Activated naive CD8-positive, alpha-beta T cell treated with anti-CD3 and anti-CD28 coated beads, Interleukin-2, amount 10 ng/mL, durations not matched to agents 7 days and 5 days (primary cell): ENCODE data around the gene CNOT9. TPM values are rescaled to one million over a fixed set of nuclear protein-coding genes. Genes with fewer than 3 reads are reported as not detected.
"Not testable (repeated sequence)": the region's sequence is repeated elsewhere in the genome, so short reads cannot be mapped to it uniquely, and the experiment has no call there.

Experiments
- ATAC-seq: fragments of 150-1000 bp; cut with Tn5 transposase; one replicate; pipeline ENCODE4 v1.10.0; 2021; ENCODE audit warnings: low read depth, moderate library complexity
- POLR2A ChIA-PET: fragments of 350-600 bp; sonication (Branson Sonifier 250); formaldehyde crosslinking; loops from one replicate; lab custom pipeline; 2021; ENCODE audit warnings: antibody characterized with exemption; lab: Charles Lee
- DNase-seq: peaks from one replicate; pipeline ENCODE4 v3.0.0; 2021
- H3K27ac Mint-ChIP-seq: one replicate; pipeline ENCODE4 v1.8.0; 2022; ENCODE audit warnings: mild to moderate bottlenecking, mixed read lengths
- H3K27me3 Mint-ChIP-seq: one replicate; pipeline ENCODE4 v1.8.0; 2022; ENCODE audit warnings: mild to moderate bottlenecking, moderate library complexity, mixed read lengths
- H3K36me3 Mint-ChIP-seq: one replicate; pipeline ENCODE4 v1.8.0; 2021; ENCODE audit warnings: mild to moderate bottlenecking, mixed read lengths
- H3K4me1 Mint-ChIP-seq: one replicate; pipeline ENCODE4 v1.8.0; 2021; ENCODE audit warnings: mixed read lengths
- H3K4me3 Mint-ChIP-seq: one replicate; pipeline ENCODE4 v1.8.0; 2022; ENCODE audit warnings: mild to moderate bottlenecking, moderate library complexity, mixed read lengths
- H3K9me3 Mint-ChIP-seq: one replicate; pipeline ENCODE4 v1.8.0; 2021; ENCODE audit warnings: mixed read lengths
- total RNA-seq, 2 experiments: library from RNA; stranded (reverse); gene quantifications; one replicate each; pipeline ENCODE4 v1.2.3, GENCODE V29; 2021

CNOT9 gene, protein sequence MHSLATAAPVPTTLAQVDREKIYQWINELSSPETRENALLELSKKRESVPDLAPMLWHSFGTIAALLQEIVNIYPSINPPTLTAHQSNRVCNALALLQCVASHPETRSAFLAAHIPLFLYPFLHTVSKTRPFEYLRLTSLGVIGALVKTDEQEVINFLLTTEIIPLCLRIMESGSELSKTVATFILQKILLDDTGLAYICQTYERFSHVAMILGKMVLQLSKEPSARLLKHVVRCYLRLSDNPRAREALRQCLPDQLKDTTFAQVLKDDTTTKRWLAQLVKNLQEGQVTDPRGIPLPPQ
- 10 to 100 TPM; 75.0 to 79.5 TPM for total RNA-seq

DNA sequence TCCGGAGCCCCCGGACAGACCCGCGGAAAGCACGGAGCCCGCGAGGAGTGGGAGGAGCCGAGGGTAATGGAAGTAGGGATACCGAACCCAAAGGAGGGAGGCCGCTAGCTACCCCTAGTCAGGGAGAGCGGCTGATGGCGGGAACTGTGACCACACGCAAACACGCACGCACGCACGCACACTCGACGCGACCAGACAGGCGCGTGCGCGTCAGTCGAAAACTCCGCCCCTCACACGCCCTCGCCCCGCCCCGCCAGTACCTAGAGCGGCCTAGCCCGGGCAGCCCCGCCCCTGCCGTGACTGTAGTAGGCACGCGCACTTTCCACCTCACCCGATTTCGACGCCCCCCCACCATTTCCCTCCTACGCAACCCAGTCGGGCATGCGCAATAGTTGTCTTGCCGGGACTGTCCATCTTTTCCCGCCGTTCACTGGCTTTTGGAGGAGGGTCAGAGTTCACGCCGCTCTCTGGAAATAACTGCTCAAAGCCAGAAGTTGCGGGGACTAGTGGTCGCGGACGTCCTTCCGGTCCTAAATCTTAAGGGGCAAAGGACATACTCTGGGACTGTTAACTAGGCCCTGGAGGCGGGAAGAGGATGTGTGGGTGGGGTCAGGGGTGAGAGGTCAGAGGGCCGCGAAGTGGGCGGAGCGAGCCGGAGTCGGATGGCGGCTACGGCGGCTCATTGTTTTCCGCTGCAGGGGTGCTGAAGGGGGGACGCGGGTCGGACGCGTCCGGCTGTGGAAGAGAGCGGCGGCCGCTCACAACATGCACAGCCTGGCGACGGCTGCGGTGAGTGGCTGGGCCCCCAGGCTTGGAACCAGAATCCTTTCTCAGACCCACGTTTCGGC is at the start of gene CNOT9, which contains the start of gene USP37:
TSS of gene CNOT9 (plus strand) at position 650 of the 848 bp plus-strand sequence. CDS start at position 766, 116 bp downstream.
TSS of gene USP37 (minus strand) at position 162 of the 848 bp plus-strand sequence. CDS start 9,698 bp downstream, outside the sequence.
- peak within 1 kb of the TSS; percentile 100 for H3K27ac Mint-ChIP-seq
- POLR2A ChIA-PET: interaction anchor here (0.6 to 1.6 kb wide), 5 partner anchors 9 to 172 kb away, joined by 3 to 8 read pairs (median 3); no protein-coding TSS in a partner anchor
- H3K36me3 Mint-ChIP-seq: peaks cover 29% of the 10 kb centered on the region
- no peaks in the 10 kb centered on the region for H3K27me3 Mint-ChIP-seq
- H3K4me1 Mint-ChIP-seq: peaks cover 49% of the 10 kb centered on the region
- DNase-seq (peak; percentile 100), ATAC-seq (peak; percentile 87)
- H3K4me3 Mint-ChIP-seq: peak within 1 kb of the TSS; percentile 91
- H3K9me3 Mint-ChIP-seq: no peaks in the 10 kb centered on the region

GRCh38 chr2:218518876-218519275 is 49.8 kb upstream of the CNOT9 start:
- Mint-ChIP-seq H3K36me3 (peaks cover 34% of the 10 kb centered on the region), H3K9me3 (no peaks in the 10 kb centered on the region), H3K27ac (no peak overlapping the region), H3K4me1 (peaks cover 22% of the 10 kb centered on the region), H3K4me3 (no peak overlapping the region), H3K27me3 (no peaks in the 10 kb centered on the region)
- DNase-seq: no peak
- POLR2A ChIA-PET: no interaction called here
- ATAC-seq: no peak

GRCh38 chr2:218523651-218524050 is 45.0 kb upstream of the CNOT9 start:
- H3K4me3 Mint-ChIP-seq: no peak overlapping the region
- H3K27me3 Mint-ChIP-seq: no peaks in the 10 kb centered on the region
- H3K9me3 Mint-ChIP-seq: peaks cover 7% of the 10 kb centered on the region
- DNase-seq (no peak), ATAC-seq (no peak)
- POLR2A ChIA-PET: interaction anchor here (0.7 kb wide), 1 partner anchor 50 kb away, joined by 3 read pairs; no protein-coding TSS in a partner anchor
- H3K27ac Mint-ChIP-seq: no peak overlapping the region
- H3K36me3 Mint-ChIP-seq: peaks cover 53% of the 10 kb centered on the region
- peaks cover 5% of the 10 kb centered on the region for H3K4me1 Mint-ChIP-seq

DNA sequence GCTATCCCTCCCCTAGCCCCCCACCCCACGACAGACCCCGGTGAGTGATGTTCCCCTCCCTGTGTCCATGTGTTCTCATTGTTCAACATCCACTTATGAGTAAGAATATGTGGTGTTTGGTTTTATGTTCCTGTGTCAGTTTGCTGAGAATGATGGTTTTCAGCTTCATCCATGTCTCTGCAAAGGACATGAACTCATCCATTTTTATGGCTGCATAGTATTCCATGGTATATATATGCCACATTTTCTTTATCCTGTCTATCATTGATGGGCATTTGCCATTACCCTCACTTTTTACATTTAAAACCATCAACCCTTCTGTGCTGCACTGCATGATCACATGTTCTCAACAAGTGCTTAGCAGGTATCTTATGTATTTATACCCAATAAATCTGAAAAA is 40.2 kb upstream of the CNOT9 start:
- H3K4me1 Mint-ChIP-seq, ATAC-seq, H3K4me3 Mint-ChIP-seq, H3K27me3 Mint-ChIP-seq, H3K27ac Mint-ChIP-seq, POLR2A ChIA-PET, H3K9me3 Mint-ChIP-seq, DNase-seq: not testable (repeated sequence)
- H3K36me3 Mint-ChIP-seq: peaks cover 63% of the 10 kb centered on the region

- Mint-ChIP-seq H3K27ac (no peak overlapping the region), H3K4me3 (no peak overlapping the region), H3K4me1 (peaks cover 6% of the 10 kb centered on the region), H3K36me3 (peaks cover 48% of the 10 kb centered on the region), H3K9me3 (peaks cover 6% of the 10 kb centered on the region), H3K27me3 (no peaks in the 10 kb centered on the region)
- DNase-seq (no peak), ATAC-seq (no peak)
- POLR2A ChIA-PET: no interaction called here
Measured at GRCh38 chr2:218529990-218530389, 38.6 kb upstream of the CNOT9 start.

DNA sequence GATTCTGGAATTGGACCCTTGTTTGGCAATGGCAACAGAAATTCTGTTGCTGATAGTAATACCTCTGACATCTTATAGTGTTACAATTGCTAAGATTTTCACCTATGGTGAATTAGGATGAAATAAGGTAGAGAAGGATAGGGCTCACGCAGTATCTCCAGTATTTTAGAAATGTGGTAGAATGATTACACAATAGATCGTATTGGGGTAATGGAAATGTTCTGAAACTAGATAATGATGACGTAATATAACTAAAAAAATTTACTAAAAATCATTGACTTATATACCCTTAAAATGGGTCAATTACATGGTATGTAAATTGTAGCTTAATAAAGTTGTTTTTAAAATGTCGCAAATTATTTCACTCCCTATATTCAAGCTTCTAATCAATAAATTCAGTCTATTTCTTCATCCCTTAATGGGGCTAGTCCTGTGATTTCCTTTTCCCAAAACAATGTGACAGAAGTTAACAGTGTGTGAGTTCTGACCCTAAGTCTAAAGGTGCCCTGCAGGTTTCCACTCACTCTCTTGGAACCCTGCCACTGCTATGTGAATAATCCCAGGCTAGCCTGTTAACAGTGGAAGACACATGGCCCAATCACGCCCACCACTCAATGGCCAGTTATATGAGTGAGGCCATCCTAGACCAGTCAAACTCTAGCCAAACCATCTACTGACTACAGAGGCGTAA is 31.7 kb upstream of the CNOT9 start:
- DNase-seq: no peak
- H3K4me1 Mint-ChIP-seq: peaks cover 6% of the 10 kb centered on the region
- no peak overlapping the region for H3K27ac Mint-ChIP-seq
- no peak overlapping the region for H3K4me3 Mint-ChIP-seq
- H3K9me3 Mint-ChIP-seq: no peaks in the 10 kb centered on the region
- POLR2A ChIA-PET: no interaction called here
- no peaks in the 10 kb centered on the region for H3K27me3 Mint-ChIP-seq
- no peak for ATAC-seq
- H3K36me3 Mint-ChIP-seq: peaks cover 25% of the 10 kb centered on the region

DNA sequence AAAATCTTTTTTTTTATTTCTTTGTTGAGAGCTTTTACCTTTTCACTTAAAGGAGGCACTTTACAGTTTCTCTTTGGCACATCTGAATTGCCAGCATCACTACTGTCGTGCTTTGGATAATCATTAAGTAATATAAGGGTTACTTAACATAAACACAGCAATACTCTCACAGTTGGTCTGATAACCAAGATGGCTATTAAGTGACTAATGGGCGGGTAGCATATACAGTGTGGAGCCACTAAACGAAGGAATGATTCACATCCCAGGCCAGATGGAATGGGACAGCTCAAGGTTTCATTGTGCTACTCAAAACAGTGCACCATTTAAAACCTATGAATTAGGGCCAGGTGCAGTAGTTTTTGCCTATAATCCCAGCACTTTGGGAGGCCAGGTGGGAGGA is 28.6 kb upstream of the CNOT9 start:
- peaks cover 24% of the 10 kb centered on the region for H3K36me3 Mint-ChIP-seq

GRCh38 chr2:218546012-218546411 is 22.6 kb upstream of the CNOT9 start:
- POLR2A ChIA-PET: no interaction called here
- ATAC-seq (no peak), DNase-seq (no peak)
- Mint-ChIP-seq H3K9me3 (no peaks in the 10 kb centered on the region), H3K27me3 (no peaks in the 10 kb centered on the region), H3K4me1 (peaks cover 6% of the 10 kb centered on the region), H3K36me3 (peaks cover 24% of the 10 kb centered on the region), H3K27ac (no peak overlapping the region), H3K4me3 (no peak overlapping the region)

More for the DNA sequence above, 28.6 kb upstream of the CNOT9 start:
- Mint-ChIP-seq H3K27ac (no peak overlapping the region), H3K27me3 (no peaks in the 10 kb centered on the region), H3K4me1 (peaks cover 6% of the 10 kb centered on the region), H3K9me3 (no peaks in the 10 kb centered on the region), H3K4me3 (no peak overlapping the region)
- POLR2A ChIA-PET: interaction anchor here (0.6 kb wide), 1 partner anchor 57 kb away, joined by 3 read pairs; no protein-coding TSS in a partner anchor
- ATAC-seq: no peak
- no peak for DNase-seq

DNA sequence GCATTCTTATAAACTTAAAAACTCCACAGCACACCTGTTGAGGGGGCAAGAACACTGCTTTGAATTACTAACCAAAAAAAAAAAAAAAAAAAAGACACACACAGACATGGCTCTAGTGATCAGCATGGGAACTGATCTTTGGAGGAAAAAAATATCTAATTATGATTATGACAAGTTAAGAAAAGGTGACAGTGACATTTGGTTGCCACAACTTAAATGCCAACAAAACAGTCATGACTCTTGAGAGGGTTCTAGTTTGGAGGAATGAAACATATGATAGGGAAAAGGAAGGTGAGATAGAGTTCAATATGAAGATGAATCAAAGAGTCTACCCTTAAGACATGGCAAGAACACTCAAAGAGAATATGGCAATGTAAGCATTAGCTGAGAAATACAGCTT is 21.1 kb upstream of the CNOT9 start:
- POLR2A ChIA-PET: no interaction called here
- ATAC-seq: no peak
- H3K4me1 Mint-ChIP-seq: peaks cover 3% of the 10 kb centered on the region
- H3K27me3 Mint-ChIP-seq: no peaks in the 10 kb centered on the region
- peaks cover 25% of the 10 kb centered on the region for H3K36me3 Mint-ChIP-seq
- H3K27ac Mint-ChIP-seq: no peak overlapping the region
- no peaks in the 10 kb centered on the region for H3K9me3 Mint-ChIP-seq
- no peak for DNase-seq
- H3K4me3 Mint-ChIP-seq: no peak overlapping the region

- POLR2A ChIA-PET: no interaction called here
- Mint-ChIP-seq H3K36me3 (peaks cover 27% of the 10 kb centered on the region), H3K4me3 (no peak overlapping the region), H3K27me3 (no peaks in the 10 kb centered on the region), H3K9me3 (no peaks in the 10 kb centered on the region), H3K27ac (no peak overlapping the region), H3K4me1 (peaks cover 3% of the 10 kb centered on the region)
- ATAC-seq (no peak), DNase-seq (no peak)
Measured at GRCh38 chr2:218547978-218548377, 20.7 kb upstream of the CNOT9 start.

- not testable (repeated sequence) for DNase-seq, H3K27ac Mint-ChIP-seq, H3K9me3 Mint-ChIP-seq, H3K4me1 Mint-ChIP-seq, ATAC-seq, H3K27me3 Mint-ChIP-seq, H3K4me3 Mint-ChIP-seq
- peaks cover 31% of the 10 kb centered on the region for H3K36me3 Mint-ChIP-seq
- POLR2A ChIA-PET: interaction anchor here (0.7 kb wide), 1 partner anchor 70 kb away, joined by 4 read pairs; no protein-coding TSS in a partner anchor
Measured at GRCh38 chr2:218554225-218554624, 14.4 kb upstream of the CNOT9 start.

DNA sequence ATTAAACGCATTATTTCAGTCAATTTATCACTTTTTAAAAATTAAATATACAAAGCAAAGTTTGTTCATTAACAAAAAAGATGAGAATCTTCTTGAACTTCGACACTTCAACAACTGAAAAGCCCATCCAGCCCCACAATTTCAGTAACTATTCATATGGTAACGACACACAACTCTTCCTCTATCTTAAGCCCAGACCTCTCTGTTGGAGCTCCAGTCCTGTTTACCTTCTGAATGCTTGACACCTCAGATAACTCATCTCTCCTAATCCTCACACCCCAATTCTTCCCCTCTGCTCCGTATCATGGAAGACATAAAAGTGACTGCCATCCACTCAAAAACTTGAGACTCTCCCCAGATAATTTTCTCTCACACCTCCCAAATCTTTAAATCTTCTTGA is 13.1 kb upstream of the CNOT9 start:
- Mint-ChIP-seq H3K36me3 (peaks cover 36% of the 10 kb centered on the region), H3K9me3 (no peaks in the 10 kb centered on the region), H3K27me3 (no peaks in the 10 kb centered on the region), H3K4me1 (peaks cover 5% of the 10 kb centered on the region), H3K4me3 (no peak overlapping the region), H3K27ac (peak overlapping the region; percentile 26)
- no peak for DNase-seq
- POLR2A ChIA-PET: no interaction called here
- no peak for ATAC-seq

- no peaks in the 10 kb centered on the region for H3K27me3 Mint-ChIP-seq
- no peak for DNase-seq
- H3K4me3 Mint-ChIP-seq: no peak overlapping the region
- H3K36me3 Mint-ChIP-seq: peaks cover 34% of the 10 kb centered on the region
- ATAC-seq: no peak
- H3K4me1 Mint-ChIP-seq: peaks cover 14% of the 10 kb centered on the region
- H3K27ac Mint-ChIP-seq: no peak overlapping the region
- POLR2A ChIA-PET: no interaction called here
- no peaks in the 10 kb centered on the region for H3K9me3 Mint-ChIP-seq
Measured at GRCh38 chr2:218557941-218558340, 10.7 kb upstream of the CNOT9 start.
